Measurements from ENCODE around the gene SLCO2A1. TPM values are rescaled to one million over a fixed set of nuclear protein-coding genes. Genes with fewer than 3 reads are reported as not detected.

Gene SLCO2A1
- polyA plus RNA-seq, 3 donors = 15.9 to 18.0 (median 16.1) TPM

Other genes starting within 250 kb of the SLCO2A1 start
- 10 to 100 TPM; 54.0 to 67.3 (median 60.6) TPM for gene SRPRB, start 224.1 kb downstream of the SLCO2A1 start, polyA plus RNA-seq (ENCODE audit: insufficient read length in 3 of 3)
- 10 to 100 TPM; 16.5 to 19.2 (median 18.9) TPM for gene RAB6B, start 134.0 kb downstream of the SLCO2A1 start, polyA plus RNA-seq (ENCODE audit: insufficient read length in 3 of 3)
- gene RYK, start 220.9 kb upstream of the SLCO2A1 start, polyA plus RNA-seq (ENCODE audit: insufficient read length in 3 of 3) = 100 to 1,000 TPM in 2 of 3 donors, 10 to 100 TPM in 1; 95.0 to 106 (median 105) TPM